Activated CD8-positive, alpha-beta T cell treated with anti-CD3 and anti-CD28 coated beads, Interleukin-2, amount 10 ng/mL, durations not matched to agents 7 days and 5 days (primary cell): Measurements from ENCODE around the gene PLCD3. TPM values are rescaled to one million over a fixed set of nuclear protein-coding genes. Genes with fewer than 3 reads are reported as not detected.

ENCODE experiments used
- ATAC-seq: fragments of 150-1000 bp; cut with Tn5 transposase; one replicate; pipeline ENCODE4 v1.10.0; 2021; ENCODE audit warnings: moderate library complexity
- CTCF ChIA-PET: fragments of 350-600 bp; sonication (Branson Sonifier 250); formaldehyde crosslinking; loops from one replicate; lab custom pipeline; 2021; ENCODE audit warnings: antibody characterized with exemption; lab: Charles Lee
- POLR2A ChIA-PET: fragments of 350-600 bp; sonication (Branson Sonifier 250); formaldehyde crosslinking; loops from one replicate; lab custom pipeline; 2021; ENCODE audit warnings: antibody characterized with exemption; lab: Charles Lee
- DNase-seq: peaks from one replicate; pipeline ENCODE4 v3.0.0-alpha.2; 2020
- H3K27ac Mint-ChIP-seq: one replicate; pipeline ENCODE4 v1.8.0; 2021; ENCODE audit warnings: mild to moderate bottlenecking, mixed read lengths
- H3K27me3 Mint-ChIP-seq: one replicate; pipeline ENCODE4 v1.8.0; 2021; ENCODE audit warnings: low read depth, mixed read lengths
- H3K36me3 Mint-ChIP-seq: one replicate; pipeline ENCODE4 v1.8.0; 2021; ENCODE audit warnings: low read depth, mixed read lengths
- H3K4me1 Mint-ChIP-seq: one replicate; pipeline ENCODE4 v1.8.0; 2021; ENCODE audit warnings: low read depth, mixed read lengths
- H3K4me3 Mint-ChIP-seq: one replicate; pipeline ENCODE4 v1.8.0; 2021; ENCODE audit warnings: mild to moderate bottlenecking, mixed read lengths
- H3K9me3 Mint-ChIP-seq: one replicate; pipeline ENCODE4 v1.8.0; 2022; ENCODE audit warnings: mixed read lengths; ENCODE audit not compliant: insufficient read depth
- total RNA-seq, 2 experiments: library from RNA; stranded (reverse); gene quantifications; one replicate each; pipeline ENCODE4 v1.2.3, GENCODE V29; 2021

The PLCD3 gene
- total RNA-seq, 2 experiments from 2014 or later = 4.3 to 4.6 TPM

DNA sequence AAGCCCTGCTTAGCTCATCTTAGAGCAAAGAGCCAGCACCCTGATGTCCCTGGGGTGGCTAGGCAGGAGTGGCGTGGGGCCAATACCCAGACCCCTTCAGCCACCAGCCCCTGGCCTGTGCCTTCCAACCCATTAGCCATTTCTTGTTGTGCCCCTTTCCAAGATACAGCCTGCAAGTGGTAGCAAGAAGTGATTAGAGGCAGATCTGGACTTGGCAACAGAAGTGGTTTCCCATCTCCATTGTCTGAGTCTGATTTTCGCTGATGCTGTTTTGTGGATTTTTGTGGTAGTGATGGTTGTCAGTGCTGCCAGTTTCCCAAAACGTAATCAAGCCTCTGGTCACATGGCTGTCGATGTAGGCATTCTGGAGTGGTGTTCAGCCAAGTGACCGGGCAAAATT, 25.7 kb downstream of the PLCD3 start:
- POLR2A ChIA-PET = interaction anchor here (1.4 kb wide), 1 partner anchor 12 kb away, joined by 3 read pairs; no protein-coding TSS in a partner anchor
- ATAC-seq (no peak), DNase-seq (no peak)
- Mint-ChIP-seq H3K4me3 (no peak overlapping the region), H3K27me3 (no peaks in the 10 kb centered on the region), H3K4me1 (no peaks in the 10 kb centered on the region), H3K27ac (no peak overlapping the region), H3K9me3 (no peaks in the 10 kb centered on the region), H3K36me3 (peaks cover 43% of the 10 kb centered on the region)
- CTCF ChIA-PET = interaction anchor here (1.1 kb wide), 1 partner anchor 29 kb away, joined by 3 read pairs; the partner anchor contains the start of gene ACBD4

GRCh38 chr17:45106096-45106495, 26.2 kb downstream of the PLCD3 start:
- CTCF ChIA-PET = interaction anchor here (0.7 to 1.1 kb wide), 3 partner anchors 24 to 92 kb away, joined by 3 read pairs; partner anchors contain the start of gene ACBD4
- ATAC-seq (no peak), DNase-seq (no peak)
- no peaks in the 10 kb centered on the region for H3K27me3 Mint-ChIP-seq
- peaks cover 44% of the 10 kb centered on the region for H3K36me3 Mint-ChIP-seq
- H3K9me3 Mint-ChIP-seq = no peaks in the 10 kb centered on the region
- no peak overlapping the region for H3K4me3 Mint-ChIP-seq
- no peaks in the 10 kb centered on the region for H3K4me1 Mint-ChIP-seq
- POLR2A ChIA-PET = interaction anchor here (1.4 kb wide), 1 partner anchor 12 kb away, joined by 3 read pairs; no protein-coding TSS in a partner anchor
- no peak overlapping the region for H3K27ac Mint-ChIP-seq

GRCh38 chr17:45104907-45105624, 27.2 kb downstream of the PLCD3 start:
- ChIA-PET CTCF (interaction anchor here (0.7 to 1.4 kb wide), 5 partner anchors 14 to 93 kb away, joined by 3 read pairs; partner anchors contain the start of gene ACBD4), POLR2A (interaction anchor here (1.4 kb wide), 1 partner anchor 13 kb away, joined by 3 read pairs; no protein-coding TSS in a partner anchor)
- Mint-ChIP-seq H3K27ac (no peak overlapping the region), H3K4me1 (no peaks in the 10 kb centered on the region), H3K9me3 (no peaks in the 10 kb centered on the region), H3K4me3 (no peak overlapping the region), H3K27me3 (no peaks in the 10 kb centered on the region), H3K36me3 (peaks cover 44% of the 10 kb centered on the region)
- ATAC-seq (no peak), DNase-seq (no peak)

DNA sequence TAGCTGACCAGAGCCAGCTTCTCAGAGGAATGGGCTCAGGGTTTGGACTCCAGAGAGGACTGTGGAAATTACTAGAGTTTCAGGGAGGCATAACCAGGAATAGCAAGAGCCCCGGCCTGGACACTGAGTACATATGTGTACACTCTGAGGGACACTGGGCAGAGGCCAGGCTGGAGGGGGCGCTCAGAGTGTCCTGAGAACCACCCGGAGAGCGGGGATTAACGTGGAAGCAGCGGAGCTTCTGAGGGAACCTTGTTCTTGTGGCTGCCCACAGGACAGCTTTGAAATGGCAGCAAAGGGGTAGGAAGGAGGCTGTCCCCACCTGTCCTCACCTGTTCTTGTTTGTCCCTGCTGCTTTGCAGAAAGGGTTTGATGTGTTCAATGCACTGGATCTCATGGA, 27.8 kb downstream of the PLCD3 start:
- no peak overlapping the region for H3K4me3 Mint-ChIP-seq
- no peaks in the 10 kb centered on the region for H3K9me3 Mint-ChIP-seq
- no peak for DNase-seq
- ATAC-seq = no peak
- no peak overlapping the region for H3K27ac Mint-ChIP-seq
- H3K4me1 Mint-ChIP-seq = no peaks in the 10 kb centered on the region
- no peaks in the 10 kb centered on the region for H3K27me3 Mint-ChIP-seq
- ChIA-PET POLR2A (no interaction called here), CTCF (interaction anchor here (1.0 to 2.6 kb wide), 4 partner anchors 14 to 82 kb away, joined by 3 to 7 read pairs (median 3); partner anchors contain the start of gene ACBD4)
- peaks cover 48% of the 10 kb centered on the region for H3K36me3 Mint-ChIP-seq

GRCh38 chr17:45104029-45104428, 28.3 kb downstream of the PLCD3 start:
- POLR2A ChIA-PET = no interaction called here
- CTCF ChIA-PET = interaction anchor here (1.0 to 2.6 kb wide), 4 partner anchors 15 to 325 kb away, joined by 3 to 7 read pairs (median 3); partner anchors contain the start of gene ACBD4
- no peak overlapping the region for H3K27ac Mint-ChIP-seq
- no peak for ATAC-seq
- no peaks in the 10 kb centered on the region for H3K4me1 Mint-ChIP-seq
- DNase-seq = no peak
- H3K27me3 Mint-ChIP-seq = no peaks in the 10 kb centered on the region
- no peak overlapping the region for H3K4me3 Mint-ChIP-seq
- H3K9me3 Mint-ChIP-seq = no peaks in the 10 kb centered on the region
- H3K36me3 Mint-ChIP-seq = peaks cover 51% of the 10 kb centered on the region

- ChIA-PET POLR2A (interaction anchor here (1.4 kb wide), 1 partner anchor 9 kb away, joined by 3 read pairs; no protein-coding TSS in a partner anchor), CTCF (interaction anchor here (1.0 to 2.6 kb wide), 3 partner anchors 32 to 325 kb away, joined by 3 to 7 read pairs (median 3); partner anchors contain the start of gene ACBD4)
- Mint-ChIP-seq H3K4me1 (no peaks in the 10 kb centered on the region), H3K27me3 (no peaks in the 10 kb centered on the region), H3K27ac (no peak overlapping the region), H3K36me3 (peaks cover 57% of the 10 kb centered on the region), H3K9me3 (no peaks in the 10 kb centered on the region), H3K4me3 (no peak overlapping the region)
- DNase-seq (no peak), ATAC-seq (no peak)
Observed at GRCh38 chr17:45103269-45103795, 29.0 kb downstream of the PLCD3 start.

GRCh38 chr17:45102856-45103255, 29.5 kb downstream of the PLCD3 start:
- Mint-ChIP-seq H3K4me3 (no peak overlapping the region), H3K36me3 (peaks cover 60% of the 10 kb centered on the region), H3K4me1 (no peaks in the 10 kb centered on the region), H3K9me3 (no peaks in the 10 kb centered on the region), H3K27ac (no peak overlapping the region), H3K27me3 (no peaks in the 10 kb centered on the region)
- DNase-seq = no peak
- ATAC-seq = no peak
- POLR2A ChIA-PET = interaction anchor here (1.4 kb wide), 1 partner anchor 9 kb away, joined by 3 read pairs; no protein-coding TSS in a partner anchor
- CTCF ChIA-PET = interaction anchor here (1.2 to 2.6 kb wide), 2 partner anchors 33 to 324 kb away, joined by 3 to 7 read pairs; partner anchors contain the start of gene ACBD4

GRCh38 chr17:45101883-45102811, 30.2 kb downstream of the PLCD3 start:
- no peak overlapping the region for H3K27ac Mint-ChIP-seq

DNA sequence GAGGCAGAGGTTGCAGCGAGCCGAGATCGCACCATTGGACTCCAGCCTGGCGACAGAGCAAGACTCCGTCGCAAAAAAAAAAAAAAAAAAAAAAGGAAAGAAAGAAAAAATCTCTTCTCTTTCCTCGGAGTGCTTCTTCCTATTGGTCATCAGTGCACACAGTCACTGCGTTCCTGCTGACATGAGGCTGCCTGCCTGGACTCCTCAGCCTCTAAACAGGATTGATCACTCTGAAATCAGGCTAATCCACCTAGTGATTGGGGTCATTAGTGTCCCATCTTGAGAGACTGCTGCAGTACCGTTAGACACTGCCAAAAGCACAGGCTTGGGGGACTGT, 30.8 kb downstream of the PLCD3 start:
- Mint-ChIP-seq H3K27me3 (no peaks in the 10 kb centered on the region), H3K27ac (no peak overlapping the region), H3K4me3 (no peak overlapping the region), H3K36me3 (peaks cover 63% of the 10 kb centered on the region), H3K9me3 (no peaks in the 10 kb centered on the region), H3K4me1 (no peaks in the 10 kb centered on the region)
- ChIA-PET CTCF (interaction anchor here (4.5 kb wide), 1 partner anchor 12 kb away, joined by 22 read pairs; no protein-coding TSS in a partner anchor), POLR2A (no interaction called here)
- ATAC-seq (no peak), DNase-seq (no peak)

More at GRCh38 chr17:45101883-45102811, 30.2 kb downstream of the PLCD3 start:
- no peaks in the 10 kb centered on the region for H3K4me1 Mint-ChIP-seq
- H3K27me3 Mint-ChIP-seq = no peaks in the 10 kb centered on the region
- CTCF ChIA-PET = interaction anchor here (2.6 to 4.5 kb wide), 2 partner anchors 13 to 34 kb away, joined by 7 to 22 read pairs; partner anchors contain the start of gene ACBD4
- DNase-seq (no peak), ATAC-seq (no peak)
- H3K9me3 Mint-ChIP-seq = no peaks in the 10 kb centered on the region
- peaks cover 64% of the 10 kb centered on the region for H3K36me3 Mint-ChIP-seq
- POLR2A ChIA-PET = interaction anchor here (0.6 to 1.4 kb wide), 2 partner anchors 10 to 231 kb away, joined by 3 read pairs; no protein-coding TSS in a partner anchor
- H3K4me3 Mint-ChIP-seq = no peak overlapping the region

- Mint-ChIP-seq H3K4me3 (no peak overlapping the region), H3K4me1 (no peaks in the 10 kb centered on the region), H3K9me3 (no peaks in the 10 kb centered on the region), H3K27ac (no peak overlapping the region), H3K27me3 (no peaks in the 10 kb centered on the region), H3K36me3 (peaks cover 61% of the 10 kb centered on the region)
- peak; percentile 82 for DNase-seq
- ATAC-seq = peak; percentile 93
- POLR2A ChIA-PET = interaction anchor here (0.7 to 1.5 kb wide), 3 partner anchors 49 to 144 kb away, joined by 3 to 4 read pairs (median 4); partner anchors contain the start of gene HEXIM1
- CTCF ChIA-PET = interaction anchor here (0.6 to 4.5 kb wide), 28 partner anchors 10 to 326 kb away, joined by 3 to 22 read pairs (median 5); partner anchors contain the start of genes ACBD4, C1QL1, DCAKD and EFTUD2
Observed at GRCh38 chr17:45098869-45099616, 33.3 kb downstream of the PLCD3 start.
